Endothelial cell of umbilical vein (primary cell): Measurements from ENCODE around the gene ATG7. TPM values are rescaled to one million over a fixed set of nuclear protein-coding genes. Genes with fewer than 3 reads are reported as not detected.
"Not testable (repeated sequence)": the region's sequence is repeated elsewhere in the genome, so short reads cannot be mapped to it uniquely, and the experiment has no call there.

Source experiments
- BruUV-seq: library from RNA; stranded (reverse); fragments of 400-500 nt; replicated peaks from 2 replicates; lab custom pipeline; 2021; lab: Mats Ljungman, UMichigan
- CTCF ChIA-PET: fragments of 300-600, 350-600 bp; sonication (Branson Sonifier 250); formaldehyde crosslinking; loops from one replicate; lab custom pipeline; 2021; ENCODE audit warnings: antibody characterized with exemption, inconsistent platforms; lab: Charles Lee
- POLR2A ChIA-PET: fragments of 300-600, 350-600 bp; sonication (Branson Sonifier 250); formaldehyde crosslinking; loops from one replicate; lab custom pipeline; 2021; ENCODE audit warnings: antibody characterized with exemption, inconsistent platforms; lab: Charles Lee
- DNase-seq: peaks from one replicate; pipeline ENCODE4 v3.0.0-alpha.2; 2011; ENCODE audit warnings: low read depth, low spot score
- FAIRE-seq: peaks from 2 replicates; lab custom pipeline; 2011; peaks lifted over from hg19 to GRCh38; lab: Jason Lieb, UNC
- H2AFZ ChIP-seq: 2 replicates; pipeline ENCODE4 v1.6.0; 2012; ENCODE audit warnings: low read depth, low read length, control low read depth, inconsistent platforms
- H3K27ac ChIP-seq: 2 replicates; pipeline ENCODE4 v1.5.1; 2011; ENCODE audit warnings: low read depth, mild to moderate bottlenecking, control low read depth, low read length, moderate library complexity; ENCODE audit not compliant: insufficient read depth
- H3K27me3 ChIP-seq, 2 experiments: 2 replicates each; pipeline versions ENCODE4 v1.6.0 to v1.6.1; 2011; ENCODE audit warnings: low read length in 2 of 2, mixed read lengths in 1 of 2; ENCODE audit not compliant: control insufficient read depth in 2 of 2, insufficient read depth in 2 of 2
- H3K36me3 ChIP-seq, 2 experiments: 2 replicates in 1 of 2; 3 replicates in 1 of 2; pipeline ENCODE4 v1.5.1; 2011; ENCODE audit warnings: low read length in 2 of 2, mild to moderate bottlenecking in 1 of 2, moderate library complexity in 1 of 2; ENCODE audit not compliant: control insufficient read depth in 2 of 2, insufficient read depth in 2 of 2; ENCODE audit errors: extremely low read depth in 1 of 2
- H3K4me1 ChIP-seq: 3 replicates; pipeline ENCODE4 v1.5.1; 2011; ENCODE audit warnings: mild to moderate bottlenecking, low read length; ENCODE audit not compliant: control insufficient read depth, insufficient read depth; ENCODE audit errors: extremely low read depth
- H3K4me2 ChIP-seq: 2 replicates; pipeline ENCODE4 v1.6.1; 2011; ENCODE audit warnings: low read length, control low read depth, mixed read lengths; ENCODE audit not compliant: insufficient read depth
- H3K4me3 ChIP-seq, 3 experiments: fragments of 200-600 bp in 1 of 3; sonication (generic), shearing (Covaris generic) in 1 of 3; replicated peaks in 1 of 3; 2 replicates each; pipeline ENCODE4 v1.5.1; 2011 to 2016; ENCODE audit warnings: control low read depth in 3 of 3, low read length in 3 of 3, mild to moderate bottlenecking in 2 of 3, inconsistent platforms in 1 of 3, low read depth in 1 of 3, moderate library complexity in 1 of 3; ENCODE audit not compliant: insufficient read depth in 1 of 3
- H3K79me2 ChIP-seq: 2 replicates; pipeline ENCODE4 v1.6.0; 2012; ENCODE audit warnings: low read length, inconsistent platforms; ENCODE audit not compliant: control insufficient read depth, insufficient read depth
- H3K9ac ChIP-seq: replicated peaks from 2 replicates; pipeline ENCODE3; 2011; ENCODE audit warnings: low read length, control low read depth; ENCODE audit not compliant: insufficient read depth; ENCODE audit errors: extremely low read depth
- H3K9me1 ChIP-seq: replicated peaks from 3 replicates; pipeline ENCODE4 v1.6.0; 2011; ENCODE audit warnings: mild to moderate bottlenecking, low read length; ENCODE audit not compliant: control insufficient read depth, insufficient read depth; ENCODE audit errors: extremely low read depth
- H3K9me3 ChIP-seq: replicated peaks from 2 replicates; pipeline ENCODE4 v1.5.1; 2012; ENCODE audit warnings: low read length, inconsistent platforms; ENCODE audit not compliant: control insufficient read depth, insufficient read depth
- H4K20me1 ChIP-seq: replicated peaks from 2 replicates; pipeline ENCODE3; 2011; ENCODE audit warnings: mild to moderate bottlenecking, low read length; ENCODE audit not compliant: control insufficient read depth, insufficient read depth; ENCODE audit errors: extremely low read depth
- CTCF ChIP-seq, 2 donors: IDR thresholded peaks; 1 replicate in 1 of 2; 2 replicates in 1 of 2; pipeline ENCODE4 v1.5.1; 2011; ENCODE audit warnings: low read length in 2 of 2, mild to moderate bottlenecking in 2 of 2, moderate library complexity in 2 of 2, control low read depth in 1 of 2, inconsistent platforms in 1 of 2, low read depth in 1 of 2; ENCODE audit not compliant: insufficient read depth in 1 of 2; ENCODE audit errors: extremely low read depth in 1 of 2
- EZH2 ChIP-seq: IDR thresholded peaks from 2 replicates; pipeline ENCODE4 v1.6.1; 2012; ENCODE audit warnings: borderline replicate concordance, low read depth, mild to moderate bottlenecking, moderate library complexity, low read length, inconsistent platforms; ENCODE audit not compliant: severe bottlenecking
- FOS ChIP-seq: IDR thresholded peaks from 2 replicates; pipeline ENCODE4 v1.6.1; 2011; ENCODE audit warnings: mild to moderate bottlenecking, low read length, moderate library complexity, borderline replicate concordance; ENCODE audit not compliant: insufficient read depth
- GATA2 ChIP-seq: IDR thresholded peaks from 2 replicates; pipeline ENCODE4 v1.7.0; 2011; ENCODE audit warnings: low read depth, mild to moderate bottlenecking, moderate library complexity, mixed read lengths, low read length; ENCODE audit not compliant: insufficient read length, insufficient read depth
- JUN ChIP-seq: IDR thresholded peaks from 2 replicates; pipeline ENCODE4 v1.6.1; 2011; ENCODE audit warnings: borderline replicate concordance, low read depth; ENCODE audit not compliant: insufficient read length, insufficient read depth
- MAX ChIP-seq: IDR thresholded peaks from 2 replicates; pipeline ENCODE4 v1.6.1; 2011; ENCODE audit not compliant: insufficient read depth, insufficient read length
- MYC ChIP-seq: IDR thresholded peaks from one replicate; pipeline ENCODE4 v1.6.1; 2011; ENCODE audit warnings: mild to moderate bottlenecking, low read depth, low read length
- POLR2A ChIP-seq: IDR thresholded peaks from 2 replicates; pipeline ENCODE4 v1.6.1; 2012; ENCODE audit warnings: low read depth, mild to moderate bottlenecking, control low read depth, low read length
- POLR2AphosphoS5 ChIP-seq: IDR thresholded peaks from 2 replicates; pipeline ENCODE4 v1.6.1; 2012; ENCODE audit warnings: low read depth, mild to moderate bottlenecking, control low read depth, low read length, moderate library complexity; ENCODE audit not compliant: insufficient read depth
- dilution Hi-C: fragments of 300-500 bp; cut with MboI; formaldehyde crosslinking; loops from one replicate; pipeline ENCODE4 v1.15.0; 2019; ENCODE audit warnings: low sequenced_read_pairs; ENCODE audit not compliant: extremely low pct_ligation_motif_present
- intact Hi-C: fragments of 100-400 bp; cut with micrococcal nuclease; formaldehyde crosslinking; loops from one replicate; pipeline ENCODE4 v1.10.0; 2022
- polyA plus RNA-seq, 4 experiments: library from polyadenylated mRNA; depleted of rRNA in 3 of 4; stranded (reverse) in 3 of 4; unstranded in 1 of 4; fragments of >200 nt; gene quantifications; 2 replicates each; pipeline versions ENCODE4 v1.2.1 to v1.2.3, GENCODE V29; 2011 to 2012; ENCODE audit warnings: missing spikeins in 1 of 4
- total RNA-seq: library from RNA; stranded (reverse); gene quantifications from 2 replicates; pipeline ENCODE4 v1.2.3, GENCODE V29; 2021

The ATG7 gene
- total and polyA plus RNA-seq, 2 donors (not counting 3 experiments of a cell fraction or from before 2014, with no cell fraction given) = 30.8 to 48.3 TPM

GRCh38 chr3:11513125-11513816, 241.1 kb downstream of the ATG7 start:
- H3K4me3 ChIP-seq, H2AFZ ChIP-seq, intact Hi-C loops, H3K79me2 ChIP-seq, H3K27me3 ChIP-seq, dilution Hi-C loops, H4K20me1 ChIP-seq, FAIRE-seq, DNase-seq, H3K9me1 ChIP-seq, H3K9me3 ChIP-seq, BruUV-seq, POLR2A ChIA-PET, H3K36me3 ChIP-seq: not testable (repeated sequence)
- H3K27ac ChIP-seq = peak overlapping the region; percentile 91
- H3K4me2 ChIP-seq = peak overlapping the region; percentile 50
- CTCF ChIA-PET = interaction anchor here (1.2 to 1.6 kb wide), 4 partner anchors 26 to 134 kb away, joined by 3 to 5 read pairs (median 4); no protein-coding TSS in a partner anchor
- peaks cover 38% of the 10 kb centered on the region for H3K4me1 ChIP-seq
- H3K9ac ChIP-seq = peak overlapping the region; percentile 61

GRCh38 chr3:11513817-11514135, 241.6 kb downstream of the ATG7 start:
- no peak overlapping the region for H2AFZ ChIP-seq
- CTCF ChIA-PET = interaction anchor here (0.6 to 1.6 kb wide), 10 partner anchors 13 to 291 kb away, joined by 3 to 6 read pairs (median 4); no protein-coding TSS in a partner anchor

More at GRCh38 chr3:11513817-11514135, 241.6 kb downstream of the ATG7 start:
- intact Hi-C loops (loop anchor here (1.0 to 2.0 kb wide), 7 partner anchors 17 to 133 kb away; no protein-coding TSS in a partner anchor), dilution Hi-C loops (no loop called here)
- Histone ChIP-seq H3K9ac (peak overlapping the region; percentile 61), H3K36me3 (no peaks in the 10 kb centered on the region), H3K4me1 (peaks cover 33% of the 10 kb centered on the region), H3K27me3 (no peaks in the 10 kb centered on the region), H3K4me3 (no peak overlapping the region), H3K27ac (peak overlapping the region; percentile 91), H4K20me1 (no peaks in the 10 kb centered on the region), H3K79me2 (no peaks in the 10 kb centered on the region), H3K9me1 (no peaks in the 10 kb centered on the region), H3K4me2 (peak overlapping the region; percentile 50), H3K9me3 (no peaks in the 10 kb centered on the region)
- DNase-seq = no peak
- no peak for FAIRE-seq
- TF ChIP-seq JUN = no peak
- no peak for TF ChIP-seq EZH2
- no peak for TF ChIP-seq MYC
- TF ChIP-seq GATA2 = no peak
- TF ChIP-seq FOS = no peak
- TF ChIP-seq POLR2A = no peak
- no peak for TF ChIP-seq CTCF (IDR thresholded peaks at IDR 0.05; ENCODE audit: extremely low read depth in 1 of 2, insufficient read depth in 1 of 2, low read depth in 1 of 2, low read length in 2 of 2)
- TF ChIP-seq POLR2AphosphoS5 = no peak
- no peak for TF ChIP-seq MAX
- POLR2A ChIA-PET = interaction anchor here (0.9 kb wide), 1 partner anchor 125 kb away, joined by 3 read pairs; no protein-coding TSS in a partner anchor
- BruUV-seq = TSS peak; percentile 59
